Vagina (tissue), 2 donors: ENCODE data around the gene EXOC2.

ENCODE experiments used
- CTCF ChIP-seq, 3 experiments: fragments of 450-650 bp in 2 of 3; fragments of 200-600 bp in 1 of 3; sonication (generic) in 1 of 3; IDR thresholded peaks; one replicate each; pipeline ENCODE4 v1.5.1; 2017 to 2019; ENCODE audit warnings: antibody characterized with exemption in 3 of 3, mild to moderate bottlenecking in 2 of 3, moderate library complexity in 2 of 3
- POLR2A ChIP-seq, 2 donors: fragments of 450-650 bp; IDR thresholded peaks; one replicate each; pipeline ENCODE4 v1.6.1; 2017; ENCODE audit warnings: antibody characterized with exemption in 2 of 2, mild to moderate bottlenecking in 2 of 2, moderate library complexity in 2 of 2
- POLR2AphosphoS5 ChIP-seq, 2 donors: sonication (generic); formaldehyde crosslinking; IDR thresholded peaks; one replicate each; pipeline ENCODE4 v1.9.0; 2017; ENCODE audit warnings: antibody characterized with exemption in 2 of 2, mild to moderate bottlenecking in 2 of 2, low read depth in 1 of 2; ENCODE audit not compliant: insufficient read depth in 1 of 2

GRCh38 chr6:652865-653264, 40.1 kb downstream of the EXOC2 start:
- no peak for TF ChIP-seq CTCF (IDR thresholded peaks at IDR 0.05)
- TF ChIP-seq POLR2AphosphoS5 (IDR thresholded peaks at IDR 0.05; ENCODE audit: insufficient read depth in 1 of 2, low read depth in 1 of 2) = no peak
- no peak for TF ChIP-seq POLR2A (IDR thresholded peaks at IDR 0.05)
